GM19324 (cell line): Measurements from ENCODE around the gene KRTAP2-4.
"Not testable (repeated sequence)": the region's sequence is repeated elsewhere in the genome, so short reads cannot be mapped to it uniquely, and the experiment has no call there.

Source experiments
- ATAC-seq: cut with Tn5 transposase; IDR thresholded peaks from one replicate; pipeline ENCODE4 v1.9.1; 2021; ENCODE audit warnings: mild to moderate bottlenecking, moderate library complexity; ENCODE audit not compliant: unreplicated experiment, low FRiP score

Gene KRTAP2-4

GRCh38 chr17:41073676-41074075 is 8.0 kb upstream of the KRTAP2-4 start:
- ATAC-seq, result no peak

GRCh38 chr17:41071606-41072360 is 6.1 kb upstream of the KRTAP2-4 start:
- no peak for ATAC-seq

- no peak for ATAC-seq
Observed at GRCh38 chr17:41069031-41069430, 3.4 kb upstream of the KRTAP2-4 start.

GRCh38 chr17:41067281-41067680 is 1.6 kb upstream of the KRTAP2-4 start:
- no peak for ATAC-seq

GRCh38 chr17:41065016-41065689 is 526 bp downstream of the KRTAP2-4 start:
- ATAC-seq, result not testable (repeated sequence)

- ATAC-seq, result no peak
Observed at GRCh38 chr17:41064301-41064700, 1.4 kb downstream of the KRTAP2-4 start.

- no peak for ATAC-seq
Observed at GRCh38 chr17:41063449-41063848, 2.2 kb downstream of the KRTAP2-4 start.

- ATAC-seq, result no peak
Observed at GRCh38 chr17:41061964-41062363, 3.7 kb downstream of the KRTAP2-4 start.

- ATAC-seq, result no peak
Observed at GRCh38 chr17:41060052-41060604, 5.6 kb downstream of the KRTAP2-4 start, which contains the start of gene KRTAP2-3. Gene KRTAP2-3 (minus strand): TSS chr17:41060114. CDS start chr17:41060050, 64 bp downstream.

GRCh38 chr17:41059276-41060051 is 6.2 kb downstream of the KRTAP2-4 start:
- ATAC-seq, result not testable (repeated sequence)

GRCh38 chr17:41058741-41059140 is 6.9 kb downstream of the KRTAP2-4 start:
- ATAC-seq, result no peak

- no peak for ATAC-seq
Observed at GRCh38 chr17:41057547-41057946, 8.1 kb downstream of the KRTAP2-4 start.

- not testable (repeated sequence) for ATAC-seq
Observed at GRCh38 chr17:41055130-41055529, 10.5 kb downstream of the KRTAP2-4 start, which contains the start of gene KRTAP2-2. Gene KRTAP2-2 (minus strand): TSS chr17:41055230. CDS start chr17:41055211, 19 bp downstream.

GRCh38 chr17:41054556-41054955 is 11.1 kb downstream of the KRTAP2-4 start:
- not testable (repeated sequence) for ATAC-seq

GRCh38 chr17:41054025-41054424 is 11.7 kb downstream of the KRTAP2-4 start:
- no peak for ATAC-seq

GRCh38 chr17:41052566-41052965 is 13.1 kb downstream of the KRTAP2-4 start:
- no peak for ATAC-seq

GRCh38 chr17:41049110-41049509 is 16.6 kb downstream of the KRTAP2-4 start:
- ATAC-seq, result no peak

- no peak for ATAC-seq
Observed at GRCh38 chr17:41048441-41048840, 17.2 kb downstream of the KRTAP2-4 start.

- ATAC-seq, result not testable (repeated sequence)
Observed at GRCh38 chr17:41046735-41047465, 18.8 kb downstream of the KRTAP2-4 start, which contains the start of gene KRTAP2-1. Gene KRTAP2-1 (minus strand): TSS chr17:41047316. CDS start chr17:41047267, 49 bp downstream.

- no peak for ATAC-seq
Observed at GRCh38 chr17:41042953-41043352, 22.7 kb downstream of the KRTAP2-4 start.
